Spleen (tissue), 7 donors: Measurements from ENCODE around the gene IGFBP3.

Experiments
- CTCF ChIP-seq, 11 experiments: fragments of 200-600 bp in 7 of 11; fragments of 450-650 bp in 4 of 11; sonication (generic) in 4 of 11; IDR thresholded peaks in 8 of 11; conservative IDR thresholded peaks in 3 of 11; 1 replicate in 7 of 11; 2 replicates in 4 of 11; pipeline versions ENCODE4 v1.4.0 to v1.8.0; 2016 to 2021; ENCODE audit warnings: antibody characterized with exemption in 11 of 11, inconsistent platforms in 4 of 11, mild to moderate bottlenecking in 1 of 11
- POLR2A ChIP-seq, 3 donors: fragments of 450-650 bp; IDR thresholded peaks; one replicate each; pipeline ENCODE4 v1.5.1; 2017; ENCODE audit warnings: antibody characterized with exemption in 3 of 3, mild to moderate bottlenecking in 1 of 3
- POLR2AphosphoS5 ChIP-seq, 3 donors: sonication (generic); formaldehyde crosslinking; IDR thresholded peaks; one replicate each; pipeline ENCODE4 v1.5.1; 2017; ENCODE audit warnings: antibody characterized with exemption in 3 of 3
- donor health status: DM: no; HTN: no; CAD: no; lungs with moderate emphysema.
- donor health status: DM: no; HTN: no; CAD: no.
- donor health status: DM: no; HTN: no; CAD: no.

GRCh38 chr7:45869426-45869825, 51.6 kb downstream of the IGFBP3 start:
- TF ChIP-seq CTCF (IDR thresholded peaks at IDR 0.05 in 8 of 11, conservative IDR thresholded peaks at IDR 0.05 in 3 of 11) (no peak), POLR2AphosphoS5 (IDR thresholded peaks at IDR 0.05) (no peak), POLR2A (IDR thresholded peaks at IDR 0.05) (no peak)
